Dedifferentiated amniotic fluid mesenchymal stem cell (primary cell): ENCODE results near the gene ERCC3.
"Not testable (repeated sequence)": the region's sequence is repeated elsewhere in the genome, so short reads cannot be mapped to it uniquely, and the experiment has no call there.

Source experiments
- DNase-seq: peaks from one replicate; pipeline ENCODE4 v3.0.0-alpha.2; 2016; ENCODE audit errors: extremely low spot score

The ERCC3 gene

GRCh38 chr2:127226520-127227263 is 67.3 kb downstream of the ERCC3 start:
- DNase-seq: peak; percentile 79

- DNase-seq: no peak
Observed at GRCh38 chr2:127226132-127226519, 67.8 kb downstream of the ERCC3 start.

GRCh38 chr2:127225186-127225960 is 68.6 kb downstream of the ERCC3 start:
- peak; percentile 36 for DNase-seq

- not testable (repeated sequence) for DNase-seq
Observed at GRCh38 chr2:127224135-127224534, 69.8 kb downstream of the ERCC3 start.

GRCh38 chr2:127220768-127221527 is 73.0 kb downstream of the ERCC3 start:
- no peak for DNase-seq

- DNase-seq: no peak
Observed at GRCh38 chr2:127220102-127220767, 73.7 kb downstream of the ERCC3 start, which contains the start of gene CYP27C1. Gene CYP27C1 (minus strand): TSS chr2:127220299. CDS start chr2:127220270, 29 bp downstream.

GRCh38 chr2:127219171-127220070 is 74.5 kb downstream of the ERCC3 start:
- DNase-seq: peak; percentile 23

GRCh38 chr2:127218812-127219170 is 75.2 kb downstream of the ERCC3 start:
- no peak for DNase-seq

GRCh38 chr2:127217470-127218325 is 76.2 kb downstream of the ERCC3 start:
- DNase-seq: peak; percentile 91

GRCh38 chr2:127216593-127216992 is 77.4 kb downstream of the ERCC3 start:
- no peak for DNase-seq

GRCh38 chr2:127216095-127216494 is 77.8 kb downstream of the ERCC3 start:
- DNase-seq: peak; percentile 14

GRCh38 chr2:127214201-127214600 is 79.7 kb downstream of the ERCC3 start:
- DNase-seq: not testable (repeated sequence)

- DNase-seq: peak; percentile 76
Observed at GRCh38 chr2:127208313-127208712, 85.6 kb downstream of the ERCC3 start.
